Fibroblast of villous mesenchyme (primary cell): ENCODE measurements around the gene HORMAD2. TPM values are rescaled to one million over a fixed set of nuclear protein-coding genes. Genes with fewer than 3 reads are reported as not detected.
A peak's percentile ranks its signal among the peaks of the same experiment; 100 is the strongest.

Source experiments
- DNase-seq: peaks from one replicate; pipeline ENCODE4 v3.0.0-alpha.2; 2010; ENCODE audit warnings: low read depth
- H3K4me3 ChIP-seq: 2 replicates; pipeline ENCODE4 v1.5.1; 2011; ENCODE audit warnings: low read depth, mild to moderate bottlenecking, low read length
- total RNA-seq: library from RNA; depleted of rRNA; stranded (reverse); fragments of >200 nt; gene quantifications from 2 replicates; pipeline ENCODE4 v1.2.3, GENCODE V29; 2012
- TF ChIP-seq, protein P1 (sequence below): IDR thresholded peaks from 2 replicates; pipeline ENCODE4 v1.5.1; 2012; ENCODE audit warnings: low read depth, mild to moderate bottlenecking, low read length; ENCODE audit not compliant: insufficient read depth

HORMAD2 gene
- total RNA-seq, 1 donor: not detected

GRCh38 chr22:30181459-30182349 lies 101.4 kb downstream of the HORMAD2 start:
- DNase-seq: peak; percentile 58
- TF ChIP-seq, protein P1, sequence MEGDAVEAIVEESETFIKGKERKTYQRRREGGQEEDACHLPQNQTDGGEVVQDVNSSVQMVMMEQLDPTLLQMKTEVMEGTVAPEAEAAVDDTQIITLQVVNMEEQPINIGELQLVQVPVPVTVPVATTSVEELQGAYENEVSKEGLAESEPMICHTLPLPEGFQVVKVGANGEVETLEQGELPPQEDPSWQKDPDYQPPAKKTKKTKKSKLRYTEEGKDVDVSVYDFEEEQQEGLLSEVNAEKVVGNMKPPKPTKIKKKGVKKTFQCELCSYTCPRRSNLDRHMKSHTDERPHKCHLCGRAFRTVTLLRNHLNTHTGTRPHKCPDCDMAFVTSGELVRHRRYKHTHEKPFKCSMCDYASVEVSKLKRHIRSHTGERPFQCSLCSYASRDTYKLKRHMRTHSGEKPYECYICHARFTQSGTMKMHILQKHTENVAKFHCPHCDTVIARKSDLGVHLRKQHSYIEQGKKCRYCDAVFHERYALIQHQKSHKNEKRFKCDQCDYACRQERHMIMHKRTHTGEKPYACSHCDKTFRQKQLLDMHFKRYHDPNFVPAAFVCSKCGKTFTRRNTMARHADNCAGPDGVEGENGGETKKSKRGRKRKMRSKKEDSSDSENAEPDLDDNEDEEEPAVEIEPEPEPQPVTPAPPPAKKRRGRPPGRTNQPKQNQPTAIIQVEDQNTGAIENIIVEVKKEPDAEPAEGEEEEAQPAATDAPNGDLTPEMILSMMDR: no peak
- no peak overlapping the region for H3K4me3 ChIP-seq

GRCh38 chr22:30182350-30182745 lies 102.1 kb downstream of the HORMAD2 start:
- H3K4me3 ChIP-seq: no peak overlapping the region
- no peak for DNase-seq
- TF ChIP-seq, protein P1: no peak

DNA sequence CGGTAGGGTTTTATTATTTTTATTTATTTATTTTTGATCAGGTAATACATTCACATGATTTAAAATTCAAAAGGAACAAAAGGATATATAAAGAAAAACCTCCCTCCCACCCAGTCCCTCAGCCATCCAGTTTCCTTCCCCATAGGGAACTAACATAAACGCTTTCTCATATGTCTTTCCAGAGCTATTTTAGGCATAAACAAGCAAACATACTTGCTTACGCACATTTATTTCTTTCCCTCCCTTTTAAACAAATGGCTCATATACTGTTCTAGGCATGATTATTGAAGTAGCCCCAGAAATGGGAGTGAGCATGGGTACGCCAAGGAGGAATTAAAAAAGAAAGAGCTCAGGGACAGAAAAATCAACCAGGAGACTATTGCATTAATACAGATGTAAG lies 102.6 kb downstream of the HORMAD2 start:
- peak; percentile 67 for DNase-seq
- H3K4me3 ChIP-seq: no peak overlapping the region
- TF ChIP-seq, protein P1: no peak

DNA sequence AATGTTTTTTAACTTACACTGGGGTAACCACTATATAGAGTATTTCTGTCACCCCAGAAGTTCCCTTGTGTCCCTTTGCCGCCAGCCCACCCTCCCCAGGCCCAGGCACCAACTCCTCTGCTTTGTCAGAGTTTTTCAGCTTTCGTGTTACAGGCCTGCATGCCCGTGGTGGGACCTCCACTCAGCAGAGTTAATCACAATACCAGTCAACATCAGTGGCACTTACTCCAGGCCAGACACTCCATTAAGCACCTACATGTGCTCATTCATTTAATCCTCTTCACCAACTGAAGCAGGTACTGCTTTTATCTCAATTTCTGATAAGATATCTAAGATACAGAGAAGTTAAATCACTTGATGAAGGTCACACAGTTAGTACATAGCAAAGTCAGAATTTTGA lies 103.0 kb downstream of the HORMAD2 start:
- no peak for DNase-seq
- TF ChIP-seq, protein P1: no peak
- no peak overlapping the region for H3K4me3 ChIP-seq

DNA sequence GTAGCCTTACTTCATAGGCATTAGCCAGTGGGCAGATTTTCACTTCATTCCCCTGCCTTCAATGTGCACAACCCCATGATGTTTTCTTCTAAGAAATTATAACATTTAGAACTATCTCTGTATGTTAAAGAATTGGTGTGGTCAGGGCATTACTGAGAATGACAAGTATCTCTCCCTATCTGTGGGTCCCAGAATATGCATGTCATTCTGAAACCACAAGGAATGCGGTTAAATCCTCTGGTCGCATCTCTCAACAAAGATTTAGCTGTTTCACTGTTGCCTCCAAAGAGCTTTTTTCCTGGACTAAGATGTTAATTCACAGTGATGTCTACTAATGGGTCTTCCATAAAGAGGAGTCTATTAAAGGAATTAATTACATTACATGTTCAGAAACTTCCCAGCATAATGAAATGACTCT lies 103.6 kb downstream of the HORMAD2 start:
- TF ChIP-seq, protein P1: no peak
- DNase-seq: peak; percentile 77
- no peak overlapping the region for H3K4me3 ChIP-seq

DNA sequence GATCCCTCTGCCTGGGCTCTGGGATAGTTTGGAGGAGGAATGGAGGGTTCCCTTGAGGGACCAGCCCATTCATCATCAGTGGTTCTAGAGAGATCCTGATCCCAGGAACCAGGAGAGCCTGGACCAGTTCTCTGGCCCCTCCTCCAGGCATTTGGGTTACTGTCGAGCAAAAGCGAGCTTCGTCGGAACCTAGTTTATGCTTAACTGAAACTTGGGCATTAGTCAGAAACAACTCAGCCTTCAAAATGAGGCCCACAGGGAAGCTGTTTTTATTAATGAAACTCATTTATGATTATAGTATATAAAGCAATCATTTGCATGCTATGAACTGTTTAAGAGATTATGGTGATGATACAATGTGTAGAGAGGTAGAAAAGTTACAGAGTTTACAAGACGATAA lies 104.9 kb downstream of the HORMAD2 start:
- TF ChIP-seq, protein P1: no peak
- no peak overlapping the region for H3K4me3 ChIP-seq
- no peak for DNase-seq

- no peak for DNase-seq
- TF ChIP-seq, protein P1: no peak
- H3K4me3 ChIP-seq: no peak overlapping the region
Measured at GRCh38 chr22:30185549-30185948, 105.3 kb downstream of the HORMAD2 start.
